Glutamatergic neuron (in vitro differentiated cells): ENCODE measurements around the gene NID1. TPM values are rescaled to one million over a fixed set of nuclear protein-coding genes. Genes with fewer than 3 reads are reported as not detected.
"Not testable (repeated sequence)": the region's sequence is repeated elsewhere in the genome, so short reads cannot be mapped to it uniquely, and the experiment has no call there.

ENCODE experiments used
- DNase-seq: peaks from one replicate; pipeline ENCODE4 v3.0.0; 2022
- H3K27ac Mint-ChIP-seq: one replicate; pipeline ENCODE4 v1.8.0; 2020; ENCODE audit warnings: mild to moderate bottlenecking, mixed read lengths, inconsistent platforms; ENCODE audit not compliant: unreplicated experiment
- H3K27me3 Mint-ChIP-seq: one replicate; pipeline ENCODE4 v1.8.0; 2020; ENCODE audit warnings: mild to moderate bottlenecking, moderate library complexity, mixed read lengths, inconsistent platforms; ENCODE audit not compliant: unreplicated experiment
- H3K36me3 Mint-ChIP-seq: one replicate; pipeline ENCODE4 v1.8.0; 2020; ENCODE audit warnings: mild to moderate bottlenecking, mixed read lengths, inconsistent platforms; ENCODE audit not compliant: unreplicated experiment
- H3K4me1 Mint-ChIP-seq: one replicate; pipeline ENCODE4 v1.8.0; 2020; ENCODE audit warnings: mild to moderate bottlenecking, low read depth, mixed read lengths, inconsistent platforms; ENCODE audit not compliant: unreplicated experiment
- H3K4me3 Mint-ChIP-seq: one replicate; pipeline ENCODE4 v1.8.0; 2020; ENCODE audit warnings: mild to moderate bottlenecking, mixed read lengths, inconsistent platforms; ENCODE audit not compliant: unreplicated experiment
- H3K9me3 Mint-ChIP-seq: one replicate; pipeline ENCODE4 v1.8.0; 2020; ENCODE audit warnings: mild to moderate bottlenecking, moderate library complexity, mixed read lengths, inconsistent platforms; ENCODE audit not compliant: unreplicated experiment
- total RNA-seq: library from RNA; stranded (reverse); fragmentation: NEBNext Ultra II Directional; extraction: Animal tissue kit (Norgen Biotek cat#: 25700); gene quantifications from one replicate; pipeline ENCODE4 v1.2.1, GENCODE V29; 2021; ENCODE audit not compliant: unreplicated experiment
- TF ChIP-seq, protein P1 (sequence below): fragments of 200-600 bp; sonication (generic); IDR thresholded peaks from one replicate; pipeline ENCODE4 v1.5.0; 2021; ENCODE audit not compliant: partially characterized antibody, unreplicated experiment

NID1 gene
- total RNA-seq, 1 donor from 2014 or later = 1.4 TPM

DNA sequence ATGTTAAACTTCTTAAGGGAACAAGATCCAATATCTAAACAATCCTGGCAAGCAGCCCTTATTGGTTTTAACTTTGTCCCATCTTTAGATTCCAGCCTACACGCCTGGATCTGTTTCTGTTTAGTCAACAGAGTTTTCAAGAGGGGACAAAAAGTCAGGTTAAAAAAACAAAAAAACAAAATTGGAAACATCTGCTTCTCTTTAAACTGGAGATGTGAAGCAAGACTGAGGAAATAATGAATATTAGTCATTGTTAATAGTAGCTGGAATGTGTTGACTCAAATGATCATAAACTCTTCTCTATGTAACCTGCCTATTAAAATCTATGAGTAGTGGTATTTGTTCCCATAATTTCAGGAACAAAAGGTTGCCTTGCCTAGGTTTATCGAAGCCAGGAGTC lies 55.0 kb downstream of the NID1 start:
- no peak for DNase-seq
- TF ChIP-seq, protein P1, sequence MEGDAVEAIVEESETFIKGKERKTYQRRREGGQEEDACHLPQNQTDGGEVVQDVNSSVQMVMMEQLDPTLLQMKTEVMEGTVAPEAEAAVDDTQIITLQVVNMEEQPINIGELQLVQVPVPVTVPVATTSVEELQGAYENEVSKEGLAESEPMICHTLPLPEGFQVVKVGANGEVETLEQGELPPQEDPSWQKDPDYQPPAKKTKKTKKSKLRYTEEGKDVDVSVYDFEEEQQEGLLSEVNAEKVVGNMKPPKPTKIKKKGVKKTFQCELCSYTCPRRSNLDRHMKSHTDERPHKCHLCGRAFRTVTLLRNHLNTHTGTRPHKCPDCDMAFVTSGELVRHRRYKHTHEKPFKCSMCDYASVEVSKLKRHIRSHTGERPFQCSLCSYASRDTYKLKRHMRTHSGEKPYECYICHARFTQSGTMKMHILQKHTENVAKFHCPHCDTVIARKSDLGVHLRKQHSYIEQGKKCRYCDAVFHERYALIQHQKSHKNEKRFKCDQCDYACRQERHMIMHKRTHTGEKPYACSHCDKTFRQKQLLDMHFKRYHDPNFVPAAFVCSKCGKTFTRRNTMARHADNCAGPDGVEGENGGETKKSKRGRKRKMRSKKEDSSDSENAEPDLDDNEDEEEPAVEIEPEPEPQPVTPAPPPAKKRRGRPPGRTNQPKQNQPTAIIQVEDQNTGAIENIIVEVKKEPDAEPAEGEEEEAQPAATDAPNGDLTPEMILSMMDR = no peak
- Mint-ChIP-seq H3K36me3 (no peaks in the 10 kb centered on the region), H3K27ac (no peak overlapping the region), H3K4me3 (no peak overlapping the region), H3K9me3 (no peaks in the 10 kb centered on the region), H3K27me3 (no peaks in the 10 kb centered on the region), H3K4me1 (no peaks in the 10 kb centered on the region)

DNA sequence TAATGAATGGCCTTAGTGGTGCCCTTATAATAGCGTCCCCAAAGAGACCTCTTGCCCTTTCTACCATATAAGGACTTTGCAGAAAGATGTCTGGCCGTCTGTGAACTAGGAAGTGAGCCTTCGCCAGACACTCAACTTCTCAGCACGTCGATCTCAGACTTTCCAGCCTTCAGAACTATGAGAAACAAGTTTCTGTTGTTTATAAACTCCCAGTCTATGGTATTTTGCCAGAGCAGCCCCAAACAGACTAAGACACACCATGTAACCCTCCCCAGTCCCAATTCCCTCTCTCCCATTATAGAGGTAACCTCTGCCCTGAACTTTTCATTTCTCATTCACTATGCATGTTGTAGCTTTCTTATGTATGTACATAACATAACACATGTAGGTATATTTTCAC lies 55.7 kb downstream of the NID1 start:
- Mint-ChIP-seq H3K27me3 (no peaks in the 10 kb centered on the region), H3K27ac (no peak overlapping the region), H3K4me1 (no peaks in the 10 kb centered on the region), H3K36me3 (no peaks in the 10 kb centered on the region), H3K9me3 (no peaks in the 10 kb centered on the region), H3K4me3 (no peak overlapping the region)
- DNase-seq = no peak
- TF ChIP-seq, protein P1 = no peak

GRCh38 chr1:236007781-236008180 lies 57.1 kb downstream of the NID1 start:
- TF ChIP-seq, protein P1 = no peak
- no peaks in the 10 kb centered on the region for H3K4me1 Mint-ChIP-seq
- no peaks in the 10 kb centered on the region for H3K9me3 Mint-ChIP-seq
- no peak overlapping the region for H3K4me3 Mint-ChIP-seq
- H3K36me3 Mint-ChIP-seq = no peaks in the 10 kb centered on the region
- no peaks in the 10 kb centered on the region for H3K27me3 Mint-ChIP-seq
- no peak overlapping the region for H3K27ac Mint-ChIP-seq
- no peak for DNase-seq

DNA sequence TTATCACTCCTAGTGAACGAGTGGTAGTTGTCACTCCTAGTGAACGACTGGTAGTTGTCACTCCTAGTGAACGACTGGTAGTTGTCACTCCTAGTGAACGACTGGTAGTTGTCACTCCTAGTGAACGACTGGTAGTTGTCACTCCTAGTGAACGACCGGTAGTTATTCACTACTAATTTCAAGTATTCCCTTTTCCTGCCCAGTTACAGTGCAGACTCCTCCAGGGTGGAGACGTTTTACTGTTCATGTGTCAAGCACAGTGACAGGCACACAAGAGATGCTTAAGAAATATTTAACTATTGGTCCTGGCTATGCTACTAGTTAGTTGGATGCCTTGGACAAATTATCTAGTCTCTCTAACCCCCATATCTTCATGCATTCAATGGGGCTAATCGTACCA lies 61.8 kb downstream of the NID1 start:
- not testable (repeated sequence) for H3K27me3 Mint-ChIP-seq, H3K36me3 Mint-ChIP-seq, H3K9me3 Mint-ChIP-seq, DNase-seq, H3K27ac Mint-ChIP-seq, H3K4me1 Mint-ChIP-seq, H3K4me3 Mint-ChIP-seq

- no peak overlapping the region for H3K4me3 Mint-ChIP-seq
- H3K4me1 Mint-ChIP-seq = no peaks in the 10 kb centered on the region
- H3K27me3 Mint-ChIP-seq = peaks cover 3% of the 10 kb centered on the region
- DNase-seq = no peak
- TF ChIP-seq, protein P1 = no peak
- no peaks in the 10 kb centered on the region for H3K36me3 Mint-ChIP-seq
- no peaks in the 10 kb centered on the region for H3K9me3 Mint-ChIP-seq
- H3K27ac Mint-ChIP-seq = no peak overlapping the region
Measured at GRCh38 chr1:236002572-236002971, 62.3 kb downstream of the NID1 start.

GRCh38 chr1:236002025-236002390 lies 62.9 kb downstream of the NID1 start:
- Mint-ChIP-seq H3K9me3 (no peaks in the 10 kb centered on the region), H3K36me3 (no peaks in the 10 kb centered on the region), H3K27ac (no peak overlapping the region), H3K27me3 (peaks cover 3% of the 10 kb centered on the region), H3K4me3 (no peak overlapping the region), H3K4me1 (no peaks in the 10 kb centered on the region)
- TF ChIP-seq, protein P1 = no peak
- DNase-seq = no peak
